Measurements from ENCODE around the gene LAMA3.
A peak's percentile ranks its signal among the peaks of the same experiment; 100 is the strongest.

The LAMA3 gene

GRCh38 chr18:23779696-23780303 lies 90.5 kb downstream of the LAMA3 start:
- DNase-seq = no peak

- peak; percentile 2 for DNase-seq
Measured at GRCh38 chr18:23784832-23785245, 95.6 kb downstream of the LAMA3 start.

- DNase-seq = no peak
Measured at GRCh38 chr18:23793051-23793450, 103.8 kb downstream of the LAMA3 start.

- DNase-seq = no peak
Measured at GRCh38 chr18:23793985-23794867, 105.0 kb downstream of the LAMA3 start.

- no peak for DNase-seq
Measured at GRCh38 chr18:23798249-23798648, 109.0 kb downstream of the LAMA3 start.

- no peak for DNase-seq
Measured at GRCh38 chr18:23798824-23799223, 109.6 kb downstream of the LAMA3 start.

GRCh38 chr18:23799540-23799939 lies 110.3 kb downstream of the LAMA3 start:
- no peak for DNase-seq

GRCh38 chr18:23800902-23801301 lies 111.6 kb downstream of the LAMA3 start:
- DNase-seq = no peak

- no peak for DNase-seq
Measured at GRCh38 chr18:23802817-23803216, 113.6 kb downstream of the LAMA3 start.

- DNase-seq = no peak
Measured at GRCh38 chr18:23803755-23804154, 114.5 kb downstream of the LAMA3 start.

GRCh38 chr18:23805898-23806297 lies 116.6 kb downstream of the LAMA3 start:
- DNase-seq = no peak

GRCh38 chr18:23809415-23809814 lies 120.2 kb downstream of the LAMA3 start:
- DNase-seq = no peak

- DNase-seq = no peak
Measured at GRCh38 chr18:23810396-23810795, 121.1 kb downstream of the LAMA3 start.

- DNase-seq = no peak
Measured at GRCh38 chr18:23811176-23811575, 121.9 kb downstream of the LAMA3 start.

- no peak for DNase-seq
Measured at GRCh38 chr18:23812546-23813440, 123.5 kb downstream of the LAMA3 start.

GRCh38 chr18:23814991-23815614 lies 125.8 kb downstream of the LAMA3 start:
- no peak for DNase-seq

- no peak for DNase-seq
Measured at GRCh38 chr18:23816021-23816420, 126.8 kb downstream of the LAMA3 start.

GRCh38 chr18:23816740-23817139 lies 127.5 kb downstream of the LAMA3 start:
- DNase-seq = no peak

GRCh38 chr18:23819001-23819400 lies 129.7 kb downstream of the LAMA3 start:
- no peak for DNase-seq

GRCh38 chr18:23822590-23823385 lies 133.5 kb downstream of the LAMA3 start:
- no peak for DNase-seq

GRCh38 chr18:23824240-23824639 lies 135.0 kb downstream of the LAMA3 start:
- DNase-seq = no peak

- no peak for DNase-seq
Measured at GRCh38 chr18:23824669-23825068, 135.4 kb downstream of the LAMA3 start.

Data from GOT3 (cell line).